Liver (tissue), 9 donors: ENCODE results near the gene OR6B1. TPM values are rescaled to one million over a fixed set of nuclear protein-coding genes. Genes with fewer than 3 reads are reported as not detected.

Source experiments
- DNase-seq: peaks from one replicate; pipeline ENCODE4 v3.0.0-alpha.2; 2017; ENCODE audit warnings: low spot score
- H3K27ac ChIP-seq, 2 donors: one replicate each; pipeline ENCODE4 v1.7.0; 2013; ENCODE audit warnings: inconsistent platforms in 2 of 2, low read length in 2 of 2, control low read depth in 1 of 2, low read depth in 1 of 2, mild to moderate bottlenecking in 1 of 2
- H3K27me3 ChIP-seq, 4 donors: one replicate each; pipeline versions ENCODE4 v1.6.1 to v1.7.0; 2013; ENCODE audit warnings: low read length in 3 of 4, inconsistent platforms in 1 of 4, mild to moderate bottlenecking in 1 of 4, moderate library complexity in 1 of 4; ENCODE audit not compliant: control insufficient read depth in 4 of 4, insufficient read depth in 4 of 4
- H3K36me3 ChIP-seq, 4 donors: one replicate each; pipeline versions ENCODE4 v1.6.1 to v1.7.0; 2013; ENCODE audit warnings: low read length in 3 of 4, mild to moderate bottlenecking in 3 of 4, low read depth in 1 of 4, moderate library complexity in 1 of 4; ENCODE audit not compliant: control insufficient read depth in 4 of 4, insufficient read depth in 3 of 4
- H3K4me1 ChIP-seq, 4 donors: one replicate each; pipeline versions ENCODE4 v1.6.1 to v1.7.0; 2013; ENCODE audit warnings: low read length in 3 of 4, mild to moderate bottlenecking in 3 of 4, moderate library complexity in 1 of 4; ENCODE audit not compliant: control insufficient read depth in 4 of 4, insufficient read depth in 4 of 4
- H3K4me3 ChIP-seq, 3 donors: one replicate each; pipeline versions ENCODE4 v1.6.1 to v1.7.0; 2013; ENCODE audit warnings: low read length in 3 of 3, control low read depth in 1 of 3, low read depth in 1 of 3, mild to moderate bottlenecking in 1 of 3
- H3K9ac ChIP-seq, 2 donors: one replicate each; pipeline ENCODE4 v1.7.0; 2013; ENCODE audit warnings: low read length in 2 of 2, mild to moderate bottlenecking in 2 of 2, moderate library complexity in 2 of 2, control low read depth in 1 of 2, low read depth in 1 of 2
- H3K9me3 ChIP-seq, 4 donors: one replicate each; pipeline versions ENCODE4 v1.6.1 to v1.7.0; 2013; ENCODE audit warnings: low read length in 3 of 4; ENCODE audit not compliant: control insufficient read depth in 4 of 4
- ATF3 ChIP-seq: IDR thresholded peaks from 2 replicates; pipeline ENCODE4 v1.6.1; 2016; ENCODE audit warnings: antibody characterized with exemption
- CTCF ChIP-seq: fragments of 150-350 bp; IDR thresholded peaks from 2 replicates; pipeline ENCODE4 v1.5.1; 2017; ENCODE audit warnings: improper control_type of control experiment, low read depth, low read length; ENCODE audit not compliant: missing input control
- EGR1 ChIP-seq, 2 donors: IDR thresholded peaks; 2 replicates each; pipeline ENCODE4 v1.6.1; 2016 to 2018; ENCODE audit warnings: antibody characterized with exemption in 2 of 2, low read depth in 2 of 2
- FOXA1 ChIP-seq: IDR thresholded peaks from 2 replicates; pipeline ENCODE4 v1.6.1; 2016; ENCODE audit warnings: antibody characterized with exemption
- FOXA2 ChIP-seq: IDR thresholded peaks from 2 replicates; pipeline ENCODE4 v1.6.1; 2016; ENCODE audit warnings: antibody characterized with exemption
- GABPA ChIP-seq, 2 donors: IDR thresholded peaks in 1 of 2; conservative IDR thresholded peaks in 1 of 2; 2 replicates each; pipeline ENCODE4 v1.6.1; 2016; ENCODE audit warnings: antibody characterized with exemption in 2 of 2, mild to moderate bottlenecking in 1 of 2, moderate library complexity in 1 of 2
- HNF4A ChIP-seq, 2 donors: conservative IDR thresholded peaks; 2 replicates each; pipeline ENCODE4 v1.6.1; 2016; ENCODE audit warnings: antibody characterized with exemption in 2 of 2, mild to moderate bottlenecking in 2 of 2
- HNF4G ChIP-seq: IDR thresholded peaks from 2 replicates; pipeline ENCODE4 v1.6.1; 2016; ENCODE audit warnings: antibody characterized with exemption
- JUND ChIP-seq, 2 donors: IDR thresholded peaks; 2 replicates each; pipeline ENCODE4 v1.6.1; 2016; ENCODE audit warnings: antibody characterized with exemption in 2 of 2
- MAX ChIP-seq: IDR thresholded peaks from 2 replicates; pipeline ENCODE4 v1.6.1; 2016; ENCODE audit warnings: antibody characterized with exemption
- NR2F2 ChIP-seq: IDR thresholded peaks from 2 replicates; pipeline ENCODE4 v1.6.1; 2016; ENCODE audit warnings: antibody characterized with exemption
- RAD21 ChIP-seq, 2 donors: IDR thresholded peaks; 2 replicates each; pipeline ENCODE4 v1.6.1; 2016; ENCODE audit warnings: antibody characterized with exemption in 2 of 2, mild to moderate bottlenecking in 2 of 2
- REST ChIP-seq: IDR thresholded peaks from 2 replicates; pipeline ENCODE4 v1.6.1; 2016; ENCODE audit warnings: antibody characterized with exemption, mild to moderate bottlenecking
- RXRA ChIP-seq, 2 donors: IDR thresholded peaks; 2 replicates each; pipeline ENCODE4 v1.6.1; 2017 to 2018; ENCODE audit warnings: antibody characterized with exemption in 2 of 2, mild to moderate bottlenecking in 1 of 2
- SP1 ChIP-seq: IDR thresholded peaks from 2 replicates; pipeline ENCODE4 v1.6.1; 2018; ENCODE audit warnings: antibody characterized with exemption, mild to moderate bottlenecking
- YY1 ChIP-seq: IDR thresholded peaks from 2 replicates; pipeline ENCODE4 v1.6.1; 2016; ENCODE audit warnings: antibody characterized with exemption, mild to moderate bottlenecking
- ZBTB33 ChIP-seq: IDR thresholded peaks from 2 replicates; pipeline ENCODE4 v1.6.1; 2016; ENCODE audit warnings: antibody characterized with exemption
- WGBS: extraction: QIAGEN DNeasy Blood & Tissue Kit; methylation state at CpG from one replicate; pipeline ENCODE4 v1.1.7; 2013; 5-methylcytosine and 5-hydroxymethylcytosine counted together
- polyA plus RNA-seq, 2 donors: library from polyadenylated mRNA; stranded (reverse) in 1 of 2; unstranded in 1 of 2; fragments of 200-250 nt in 1 of 2; fragments of >200 nt in 1 of 2; fragmentation: Nextera tagmentation in 1 of 2; extraction: Ambion mirVana in 1 of 2; gene quantifications; one replicate each; pipeline versions ENCODE4 v1.2.1 to v1.2.3, GENCODE V29; 2013 to 2015
- total RNA-seq, 2 donors: library from RNA; depleted of rRNA; stranded (reverse); fragments of >200 nt; gene quantifications; one replicate each; pipeline ENCODE4 v1.2.3, GENCODE V29; 2014
- donor health status: healthy.
- donor health status: healthy.
- donor health status: healthy.
- donor health status: healthy.
- donor health status: healthy.

OR6B1 gene
- total and polyA plus RNA-seq, 4 donors = 0.05 TPM; not detected in 3

- peaks cover 0 to 4% (median 0%) of the 10 kb centered on the region in 4 donors for H3K27me3 ChIP-seq
- 86% methylated on average over 3 of the region's 3 CpGs for WGBS
- no peaks in the 10 kb centered on the region for H3K4me1 ChIP-seq
- no peak overlapping the region for H3K4me3 ChIP-seq
- no peak for DNase-seq
- H3K27ac ChIP-seq = no peak overlapping the region
- no peaks in the 10 kb centered on the region for H3K36me3 ChIP-seq
- TF ChIP-seq GABPA (IDR thresholded peaks at IDR 0.05 in 1 of 2, conservative IDR thresholded peaks at IDR 0.05 in 1 of 2) (no peak), SP1 (no peak), FOXA1 (no peak), HNF4A (conservative IDR thresholded peaks at IDR 0.05) (no peak), EGR1 (IDR thresholded peaks at IDR 0.05; ENCODE audit: low read depth in 2 of 2) (no peak), RAD21 (IDR thresholded peaks at IDR 0.05) (no peak), HNF4G (no peak), FOXA2 (no peak), REST (no peak), RXRA (IDR thresholded peaks at IDR 0.05) (no peak), JUND (IDR thresholded peaks at IDR 0.05) (no peak), YY1 (no peak), CTCF (no peak), ZBTB33 (no peak), ATF3 (no peak), NR2F2 (no peak)
- no peaks in the 10 kb centered on the region for H3K9me3 ChIP-seq
- no peak overlapping the region for H3K9ac ChIP-seq
Observed at GRCh38 chr7:144001543-144001942, 1.4 kb downstream of the OR6B1 start.

- WGBS = 82% methylated on average over 5 of the region's 5 CpGs
- Histone ChIP-seq H3K27me3 (peaks cover 0 to 4% (median 0%) of the 10 kb centered on the region in 4 donors), H3K27ac (no peak overlapping the region), H3K9me3 (no peaks in the 10 kb centered on the region), H3K36me3 (no peaks in the 10 kb centered on the region), H3K4me1 (no peaks in the 10 kb centered on the region), H3K9ac (no peak overlapping the region), H3K4me3 (no peak overlapping the region)
- DNase-seq = no peak
- no peak for TF ChIP-seq RXRA (IDR thresholded peaks at IDR 0.05)
- no peak for TF ChIP-seq HNF4G
- TF ChIP-seq MAX = no peak
- TF ChIP-seq FOXA2 = no peak
- TF ChIP-seq GABPA (IDR thresholded peaks at IDR 0.05 in 1 of 2, conservative IDR thresholded peaks at IDR 0.05 in 1 of 2) = no peak
- no peak for TF ChIP-seq FOXA1
- TF ChIP-seq YY1 = no peak
- no peak for TF ChIP-seq NR2F2
- no peak for TF ChIP-seq ATF3
- no peak for TF ChIP-seq JUND (IDR thresholded peaks at IDR 0.05)
- no peak for TF ChIP-seq HNF4A (conservative IDR thresholded peaks at IDR 0.05)
- TF ChIP-seq ZBTB33 = no peak
- TF ChIP-seq EGR1 (IDR thresholded peaks at IDR 0.05; ENCODE audit: low read depth in 2 of 2) = no peak
- TF ChIP-seq CTCF = no peak
- TF ChIP-seq SP1 = no peak
Observed at GRCh38 chr7:144004703-144005102, 4.6 kb downstream of the OR6B1 start.
